ENCODE data around the gene DUOX1.
"Not testable (repeated sequence)": the region's sequence is repeated elsewhere in the genome, so short reads cannot be mapped to it uniquely, and the experiment has no call there.

DUOX1 gene

DNA sequence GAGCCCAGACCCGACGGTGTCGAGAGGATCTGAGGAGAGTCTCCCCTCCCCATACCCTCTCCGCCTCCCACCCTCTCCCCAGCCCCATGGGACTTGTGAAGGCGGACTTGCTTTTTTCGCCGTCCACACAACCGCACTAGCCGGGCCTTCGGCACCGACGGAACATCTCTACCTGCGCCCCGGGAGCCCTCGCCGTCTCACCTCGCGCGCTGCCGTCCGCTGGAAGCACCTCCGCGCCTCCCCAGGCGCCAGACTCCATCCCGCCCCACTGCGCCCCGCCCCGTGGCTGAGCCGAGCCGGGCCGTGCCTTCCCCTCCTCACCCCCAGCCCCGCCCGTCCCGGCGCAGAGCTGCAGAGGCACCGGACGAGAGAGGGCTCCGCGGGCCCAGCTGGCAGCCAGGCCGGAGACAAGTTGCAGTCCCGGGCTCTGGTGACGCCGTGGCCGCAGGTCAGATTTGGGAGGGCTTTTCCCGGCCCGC lies at the start of gene DUOX1, which contains the start of gene DUOXA1:
TSS of gene DUOX1 (plus strand) at position 344 of the 479 bp plus-strand sequence. CDS start 1,973 bp downstream, outside the sequence.
TSS of gene DUOXA1 (minus strand) at position 229 of the 479 bp plus-strand sequence. CDS start 6,865 bp downstream, outside the sequence.
- peak in 11 of 56 donors; percentile 7 to 44 (median 17) for DNase-seq

DNA sequence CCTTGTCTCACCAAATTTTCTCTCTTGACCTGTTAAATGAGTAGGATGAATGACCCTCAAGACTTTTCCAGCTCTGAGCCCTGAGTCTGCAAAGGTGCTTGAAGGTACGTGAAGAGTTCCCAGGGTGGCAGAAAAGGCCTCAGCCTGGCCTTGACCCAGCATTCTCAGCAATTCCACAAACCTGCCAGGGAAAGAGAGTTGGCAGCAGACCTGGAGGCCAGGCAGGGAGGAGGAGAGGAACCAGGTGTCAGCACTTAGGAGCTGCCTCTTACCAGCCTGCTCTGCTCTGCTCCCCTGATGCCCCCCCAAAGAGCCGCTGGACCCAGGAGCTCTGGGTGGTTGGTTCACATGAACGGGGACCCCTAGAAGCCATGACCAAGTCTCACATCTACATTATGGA lies 49.2 kb upstream of the DUOX1 start:
- DNase-seq = not testable (repeated sequence)

DNA sequence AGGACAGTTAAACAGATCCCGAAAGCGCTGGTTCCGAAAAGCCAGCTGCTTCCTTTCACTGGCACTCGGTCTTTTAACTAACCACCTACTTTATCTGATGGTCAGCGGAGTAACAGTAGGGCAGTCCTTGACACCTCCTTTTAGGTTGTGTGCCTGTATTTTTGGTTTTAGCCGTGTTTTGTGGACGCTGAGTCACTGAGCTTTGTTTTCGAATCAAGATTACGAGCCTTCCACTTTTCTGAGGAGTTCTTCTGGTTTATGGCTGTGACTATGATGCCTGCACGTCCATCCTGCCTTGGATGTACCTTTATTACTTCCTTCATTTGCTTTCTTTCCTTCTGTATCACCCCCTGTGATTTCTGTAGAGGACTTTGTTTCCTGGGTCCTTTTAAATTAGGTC lies 47.4 kb upstream of the DUOX1 start:
- DNase-seq = not testable (repeated sequence)

DNA sequence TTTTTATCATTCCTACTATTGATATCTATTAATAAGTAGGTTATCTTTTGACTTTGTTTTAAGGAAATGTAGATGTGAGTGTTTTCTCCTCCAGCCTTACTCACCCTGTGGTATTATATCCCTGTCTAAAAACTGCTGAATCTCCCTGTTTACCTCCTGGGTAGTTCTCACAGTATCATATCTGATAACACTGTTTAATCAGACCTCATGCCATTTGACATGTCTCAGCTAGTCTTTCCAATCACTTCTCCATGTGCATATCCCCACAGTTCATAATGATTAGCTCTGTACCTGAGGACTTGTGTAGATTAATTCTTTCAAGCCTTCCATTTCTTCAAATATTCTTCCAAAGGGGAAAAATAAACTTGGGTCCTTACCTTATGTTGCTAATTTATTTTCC lies 46.6 kb upstream of the DUOX1 start:
- DNase-seq = no peak

DNA sequence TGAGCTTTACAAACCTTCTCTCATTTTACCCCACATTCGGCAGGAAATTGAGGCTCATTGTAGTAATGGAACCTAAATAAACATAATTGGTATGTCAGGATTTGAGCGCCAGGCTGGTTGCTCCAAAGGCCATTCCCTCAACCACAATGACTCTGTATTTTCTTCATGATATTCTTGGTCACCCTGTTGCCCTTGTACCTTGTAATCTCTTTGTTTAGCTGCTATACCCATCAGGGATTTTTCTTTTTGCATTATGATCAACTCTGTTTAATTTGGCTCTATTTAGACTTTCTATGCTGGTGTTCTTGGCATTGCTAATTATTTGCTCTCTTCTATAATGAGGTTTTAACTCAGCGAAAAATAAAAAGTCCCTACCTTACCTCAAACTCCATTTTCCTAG lies 45.6 kb upstream of the DUOX1 start:
- no peak for DNase-seq

DNA sequence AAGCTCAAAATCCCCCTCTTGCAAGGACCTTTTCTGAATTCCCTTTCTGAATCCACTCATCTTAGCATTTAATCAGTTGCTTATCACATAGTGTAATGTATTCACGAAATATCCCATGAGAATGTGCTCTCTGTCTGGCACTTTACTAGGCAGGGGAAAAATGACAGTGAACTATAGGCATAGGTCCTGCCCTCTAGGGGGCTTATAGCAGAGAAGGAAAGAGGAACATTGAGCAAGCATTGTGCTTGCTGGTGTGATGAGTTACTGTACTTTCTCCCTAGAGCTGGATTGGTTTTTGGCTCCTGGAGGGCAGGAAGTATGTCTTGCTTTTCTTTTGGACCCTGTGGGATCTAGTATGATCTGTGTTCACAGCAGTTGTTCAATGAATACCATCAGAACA lies 42.3 kb upstream of the DUOX1 start:
- DNase-seq = no peak

DNA sequence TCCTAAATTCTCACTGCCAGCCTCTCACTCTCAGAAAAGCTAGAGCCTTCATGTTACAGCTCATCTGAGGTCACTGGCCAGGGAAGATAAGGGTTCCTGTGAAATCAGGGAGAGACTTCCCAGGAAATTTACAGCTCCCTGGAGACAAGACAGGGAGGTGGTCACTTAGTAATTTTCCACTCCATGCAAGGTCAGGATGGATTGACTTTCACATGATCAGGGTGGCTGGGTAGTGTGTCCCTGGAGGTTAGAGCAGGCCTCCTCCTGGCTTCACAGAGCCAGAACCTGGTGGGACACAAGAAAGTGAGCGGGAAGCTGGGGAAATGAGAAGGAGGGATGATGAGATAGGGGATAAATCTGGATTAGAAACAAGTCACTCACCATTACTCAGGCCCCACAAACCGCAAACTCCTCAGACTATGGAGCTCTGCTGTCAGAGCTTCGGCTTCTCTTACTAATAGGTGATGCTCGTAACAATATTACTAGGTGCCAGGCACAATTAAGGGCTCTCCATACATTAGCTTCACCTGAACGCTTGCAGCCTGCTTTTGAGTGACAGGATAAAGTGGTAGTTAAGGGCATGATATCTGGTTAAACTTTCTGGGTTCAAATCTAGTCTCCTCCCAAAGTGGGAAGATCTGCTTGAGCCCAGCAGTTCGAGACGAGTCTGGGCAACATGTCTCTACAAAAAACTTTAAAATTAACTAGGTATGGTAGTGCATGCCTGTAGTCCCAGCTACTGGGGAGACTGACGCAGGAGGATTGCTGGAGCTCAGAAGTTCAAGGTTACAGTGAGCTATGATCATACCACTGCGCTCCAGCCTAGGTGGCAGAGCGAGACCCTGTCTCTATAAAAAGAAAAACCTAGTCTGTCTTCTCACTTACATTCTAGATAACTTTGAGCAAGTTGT lies 40.7 kb upstream of the DUOX1 start:
- DNase-seq = no peak

DNA sequence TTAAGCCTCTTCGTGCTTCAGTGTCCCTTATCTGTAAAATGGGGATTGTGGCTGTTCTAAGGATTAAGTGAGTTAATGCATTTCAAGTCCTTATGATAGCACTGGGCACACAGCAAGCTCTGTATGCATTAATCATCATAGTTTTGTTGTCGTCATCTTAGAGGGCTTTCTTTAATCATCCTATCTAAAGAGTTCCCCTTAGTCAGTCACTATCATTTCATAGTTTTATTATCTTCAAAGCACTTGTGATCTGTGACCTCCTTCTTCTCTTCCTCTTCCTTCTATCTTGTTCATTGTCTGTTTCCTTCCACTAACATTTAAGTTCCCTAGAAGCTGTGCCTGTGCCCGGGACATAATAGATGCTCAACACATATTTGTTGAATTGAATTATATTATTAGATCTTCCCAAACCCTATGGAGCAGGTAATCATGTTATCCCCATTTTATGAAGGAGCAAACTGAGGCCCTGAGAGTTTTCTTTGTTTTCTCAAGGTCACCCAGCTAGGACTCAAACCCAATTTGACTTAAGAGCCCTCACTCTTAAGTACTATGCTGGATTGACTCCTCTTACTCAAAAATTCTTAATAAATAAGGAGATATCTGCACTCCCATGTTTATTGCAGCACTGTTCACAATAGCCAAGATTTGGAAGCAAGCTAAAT lies 40.0 kb upstream of the DUOX1 start:
- DNase-seq = no peak

DNA sequence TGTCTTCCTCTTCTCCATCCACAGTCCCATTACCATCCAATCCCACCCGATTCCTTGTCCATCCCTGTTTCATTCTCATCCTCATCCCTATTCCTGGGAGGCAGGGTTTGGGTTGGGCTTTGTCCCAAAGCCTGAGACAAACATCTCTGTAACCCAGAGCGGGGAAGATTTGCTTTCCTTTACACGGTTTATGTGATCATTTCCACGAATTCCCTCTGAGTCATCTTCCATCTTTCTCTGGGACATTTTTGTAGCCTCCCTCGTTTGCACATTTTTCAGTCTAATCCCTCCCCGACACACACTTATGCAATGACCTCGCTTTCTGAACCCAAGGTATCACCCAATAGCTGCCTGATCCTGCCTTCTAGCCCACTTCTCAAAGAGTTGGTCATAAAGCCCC lies 38.6 kb upstream of the DUOX1 start:
- DNase-seq = no peak

DNA sequence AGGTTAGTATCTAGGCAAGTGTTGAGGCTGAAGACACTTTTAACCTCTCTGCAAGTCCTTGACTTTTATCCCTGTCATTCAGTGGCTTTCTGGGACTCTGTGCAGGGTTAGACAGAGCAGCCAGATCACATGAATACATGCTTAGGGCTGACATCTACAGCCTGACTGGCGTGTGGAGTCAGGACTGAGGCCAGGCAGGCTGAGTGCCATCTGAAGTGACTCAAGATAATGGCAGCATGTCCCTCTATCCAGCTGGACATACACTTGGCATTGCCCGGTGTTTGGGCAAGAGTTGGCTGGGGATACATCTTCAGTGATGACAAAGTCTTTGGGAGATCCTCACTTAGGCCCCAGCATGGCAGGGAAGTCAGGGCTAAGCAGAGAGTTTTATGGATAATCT lies 38.2 kb upstream of the DUOX1 start:
- DNase-seq = no peak

DNA sequence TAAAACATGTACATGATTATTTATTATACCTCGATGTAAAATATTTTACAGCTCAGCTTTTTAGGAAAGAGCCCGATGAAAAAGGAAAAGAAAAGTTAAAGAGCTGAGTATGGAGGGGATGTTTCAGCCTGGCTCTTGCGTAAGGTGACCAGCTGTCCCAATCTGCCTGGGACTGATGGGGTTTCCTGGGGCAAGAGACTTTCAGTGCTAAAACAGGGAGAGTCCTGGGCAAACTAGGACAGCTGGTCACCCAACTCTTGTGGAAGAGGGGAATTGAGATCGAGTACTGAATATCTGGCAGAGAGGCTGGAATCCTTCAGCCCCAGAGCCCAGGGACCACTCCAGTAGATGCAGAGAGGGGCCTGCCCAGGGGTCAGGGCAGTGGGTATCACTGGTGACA lies 36.8 kb upstream of the DUOX1 start:
- DNase-seq = no peak

DNA sequence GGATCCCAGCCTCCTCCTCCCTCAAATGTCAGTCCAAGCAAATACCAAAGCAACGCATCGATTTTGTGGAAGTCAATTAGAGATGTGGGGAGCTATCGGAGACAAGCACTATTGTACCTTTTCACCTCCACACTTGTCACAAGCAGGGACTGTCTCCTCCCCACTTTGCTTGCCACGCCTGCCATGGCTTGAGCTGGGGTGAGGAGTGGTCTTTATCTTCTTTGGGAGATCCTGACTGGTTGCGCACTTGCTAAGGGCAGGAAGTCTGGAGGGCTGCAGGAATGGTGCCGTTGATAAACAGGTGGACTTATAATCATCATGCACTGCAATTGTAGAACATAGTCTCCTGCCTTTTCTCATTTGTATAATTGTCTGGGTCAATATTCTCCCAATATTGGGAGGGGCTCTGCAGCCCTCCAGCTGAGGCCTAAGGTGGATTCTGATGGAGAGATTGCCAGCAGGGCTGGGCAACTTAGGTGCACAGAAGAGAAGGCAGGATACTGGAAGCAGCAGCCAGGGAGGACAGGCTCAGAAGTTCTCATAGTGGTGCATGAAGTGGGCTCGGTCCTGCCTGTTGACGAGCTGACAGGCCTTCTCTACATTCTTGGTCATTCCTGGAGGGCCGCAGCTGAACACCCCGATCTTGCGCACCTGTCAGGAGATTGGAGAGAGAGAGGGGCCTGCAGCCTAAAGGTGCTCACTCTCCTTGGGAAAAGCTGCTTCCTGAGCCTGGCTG lies 36.0 kb upstream of the DUOX1 start:
- no peak for DNase-seq

DNA sequence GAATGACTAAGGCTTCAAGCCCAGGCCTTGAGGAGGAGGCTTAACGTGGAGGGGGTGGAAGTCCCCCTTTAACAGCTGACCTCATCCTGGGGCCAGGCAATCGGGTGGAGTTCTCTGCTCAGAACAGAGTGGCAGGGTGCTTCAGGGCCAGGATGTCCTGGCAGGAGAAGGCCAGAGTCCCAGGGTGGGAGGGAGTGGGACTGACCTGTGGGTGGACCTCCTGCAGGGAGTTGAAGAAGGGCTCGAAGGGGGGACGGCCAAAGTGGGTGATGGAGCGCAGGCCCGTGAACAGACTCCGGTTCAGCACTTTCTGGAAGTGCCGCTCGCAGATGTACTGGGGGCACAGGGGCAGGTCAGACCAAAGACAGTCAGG lies 35.5 kb upstream of the DUOX1 start:
- no peak for DNase-seq

DNA sequence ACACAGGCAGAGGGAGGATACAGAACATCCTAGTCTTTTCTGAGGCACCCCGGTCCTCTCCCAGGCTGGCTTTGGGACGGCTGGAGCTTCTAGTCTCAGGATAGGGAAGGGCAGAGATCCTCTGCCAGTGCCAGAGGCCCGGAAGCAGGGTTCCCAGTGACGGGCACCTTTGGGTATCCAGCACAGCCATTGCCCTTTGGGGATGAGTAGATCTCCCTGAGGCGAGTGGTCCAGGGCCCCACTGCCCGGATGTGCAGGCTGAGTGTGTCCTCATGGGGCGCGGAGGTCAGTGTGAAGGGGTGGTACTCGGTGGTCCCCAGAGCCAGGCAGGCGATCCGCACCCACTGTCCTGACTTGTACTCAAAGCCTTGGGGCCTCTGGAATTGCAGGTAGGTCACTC lies 34.1 kb upstream of the DUOX1 start:
- DNase-seq = no peak

DNA sequence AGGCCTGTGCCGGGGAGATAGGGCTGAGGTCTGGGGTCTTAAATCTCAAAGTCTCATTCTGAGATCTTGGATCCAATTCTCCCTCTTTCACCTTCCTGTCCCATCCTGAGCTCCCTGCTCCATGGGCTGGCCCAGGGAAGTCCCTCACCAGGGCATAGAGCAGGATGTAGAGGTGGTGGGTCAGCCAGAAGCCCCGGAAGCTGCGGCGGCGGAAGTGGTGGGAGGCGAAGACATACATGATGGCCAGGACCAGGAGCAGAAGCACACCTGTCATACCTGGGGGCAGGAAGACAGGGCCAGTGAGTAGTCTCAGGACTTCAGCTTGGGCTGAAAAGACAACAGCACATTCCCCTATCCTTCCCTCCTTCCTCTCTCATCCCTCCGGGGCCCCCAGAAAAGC lies 32.3 kb upstream of the DUOX1 start:
- no peak for DNase-seq

DNA sequence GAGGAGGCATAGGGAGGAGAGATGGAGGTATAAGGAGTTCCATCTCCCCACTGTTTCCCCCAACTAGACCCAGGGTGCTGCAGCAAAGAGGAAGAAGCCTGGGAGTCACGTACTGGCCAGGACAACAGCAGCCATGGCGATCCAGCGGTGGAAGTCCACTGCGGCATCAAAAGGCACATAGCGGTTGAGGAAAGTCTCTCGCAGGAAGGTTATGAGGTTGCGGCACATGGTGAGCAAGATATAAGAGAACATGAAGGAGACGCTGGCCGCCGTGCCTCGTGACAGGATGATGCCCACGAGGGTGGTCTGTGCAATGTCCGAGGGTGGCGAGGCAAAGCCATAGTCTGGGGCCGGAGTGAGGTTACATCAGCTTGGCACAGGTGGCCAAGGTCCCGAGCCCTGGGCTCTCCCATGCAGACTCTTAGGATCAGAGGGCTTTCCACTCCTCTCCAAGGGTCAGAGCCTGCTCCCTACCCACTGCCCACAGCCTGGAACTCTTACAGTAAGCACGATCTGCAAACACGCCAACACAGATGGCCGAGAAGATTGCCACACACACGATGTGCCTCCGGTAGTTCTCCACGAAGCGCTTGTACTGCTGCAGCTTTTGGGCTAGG lies 30.1 kb upstream of the DUOX1 start:
- no peak for DNase-seq

DNA sequence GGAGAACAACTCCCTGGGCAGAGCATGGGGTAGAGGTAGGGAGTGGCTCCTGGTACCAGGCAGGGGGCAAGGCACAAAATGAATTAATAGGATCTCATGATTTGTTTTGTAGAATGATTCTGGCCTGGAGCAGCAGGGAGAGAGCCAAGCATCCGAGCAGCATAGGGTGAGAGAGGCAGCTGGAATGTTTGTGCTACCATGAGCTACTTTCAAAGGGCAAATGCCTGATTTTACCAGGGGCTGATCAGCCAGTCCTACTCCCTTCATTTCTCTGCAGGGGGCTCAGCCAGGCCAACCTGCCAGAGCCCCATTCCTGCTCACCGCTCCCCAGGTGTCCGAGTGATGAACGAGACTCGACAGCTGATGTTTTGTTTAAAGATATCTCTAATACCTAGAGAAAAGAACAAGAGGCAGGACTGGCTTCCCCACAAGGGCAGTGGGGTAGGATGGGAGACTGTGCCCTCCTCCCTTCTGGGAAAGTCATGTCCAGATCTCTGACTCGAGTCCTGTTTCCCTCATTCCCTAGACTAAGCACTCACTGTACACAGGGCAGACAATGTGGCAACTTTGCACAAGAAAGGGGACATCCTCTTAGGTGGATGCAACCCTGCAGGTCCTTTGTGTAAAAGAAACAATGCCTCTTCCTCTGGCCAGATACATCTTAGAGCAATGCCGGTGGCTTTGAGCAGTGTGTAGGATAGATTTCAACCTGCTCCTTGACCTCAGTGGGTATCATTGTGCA lies 28.7 kb upstream of the DUOX1 start:
- no peak for DNase-seq

DNA sequence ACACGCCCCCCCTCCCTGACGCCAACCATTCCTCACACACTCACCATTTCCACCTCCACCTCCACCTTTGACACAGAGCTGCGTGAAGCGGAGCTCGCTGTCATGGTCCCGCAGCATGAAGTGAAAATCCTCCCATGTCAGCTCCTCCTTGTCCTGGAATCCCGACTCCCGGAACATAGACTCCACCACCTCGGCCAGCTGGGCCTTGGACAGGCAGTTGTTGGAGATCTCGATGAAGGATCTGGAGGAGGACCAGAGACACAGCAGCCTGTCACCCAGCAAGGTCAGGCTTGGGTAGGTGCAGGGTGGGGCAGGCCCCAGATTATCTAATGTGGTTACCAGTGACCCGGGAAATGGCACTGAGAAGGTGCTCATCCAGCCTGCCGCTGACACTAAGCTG lies 28.0 kb upstream of the DUOX1 start:
- DNase-seq = no peak

DNA sequence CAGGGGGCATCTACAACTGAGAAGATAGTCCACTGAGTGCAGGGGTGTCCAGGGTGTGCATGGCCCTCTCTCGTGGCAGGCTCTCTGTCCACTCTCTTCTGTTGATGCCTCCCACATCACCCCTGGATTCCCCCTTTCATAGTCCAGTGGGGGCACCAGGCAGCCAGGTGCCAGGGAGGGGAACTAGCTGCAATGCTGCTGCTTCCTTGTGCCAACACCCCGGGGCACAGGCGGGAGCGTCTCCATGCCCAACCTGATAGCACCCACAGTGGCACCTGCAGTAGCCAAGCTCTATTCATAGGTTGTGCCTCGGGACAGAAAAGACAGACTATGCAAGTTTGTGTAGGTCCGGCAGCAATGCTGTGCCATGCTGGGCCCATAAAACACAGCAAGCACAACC lies 27.6 kb upstream of the DUOX1 start:
- no peak for DNase-seq

DNA sequence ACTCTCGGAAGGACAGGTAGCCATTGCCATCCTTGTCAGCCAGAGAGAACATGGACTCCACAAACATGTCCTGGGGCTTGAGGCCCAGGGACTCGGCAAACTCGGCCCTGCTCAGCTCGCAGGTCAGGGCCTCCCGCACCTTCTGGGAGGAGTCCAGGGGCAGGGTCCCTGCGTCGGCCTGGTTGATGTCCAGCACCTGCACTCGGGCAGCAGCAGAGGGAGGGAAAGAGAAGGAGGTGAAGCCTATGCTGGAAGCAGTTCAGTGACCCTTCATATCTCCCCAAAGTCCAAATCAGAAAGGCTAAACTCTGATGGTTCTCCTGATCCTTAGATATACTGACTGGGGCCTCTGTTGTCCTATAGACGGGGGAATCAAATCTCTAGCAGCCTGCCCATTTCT lies 25.6 kb upstream of the DUOX1 start:
- not testable (repeated sequence) for DNase-seq

DNA sequence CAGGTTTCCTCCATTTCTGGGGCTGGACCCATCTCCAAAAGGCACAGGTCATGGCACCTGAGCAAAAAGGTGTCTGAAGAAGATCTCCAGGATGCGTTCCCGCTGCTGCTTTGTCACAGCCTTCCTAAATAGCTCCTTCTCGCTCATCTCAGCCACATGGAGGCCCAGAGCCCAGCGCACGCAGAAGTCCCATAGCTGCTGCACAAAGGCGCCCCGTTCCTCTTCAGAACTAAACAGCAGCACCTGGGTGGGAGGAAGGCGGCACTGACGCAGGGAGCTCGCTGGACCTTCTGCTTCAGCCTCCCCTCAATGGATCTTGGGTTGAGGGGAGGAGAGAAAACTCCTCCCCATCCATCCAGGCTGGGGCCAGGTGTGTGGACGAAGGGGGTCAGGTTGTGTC lies 24.2 kb upstream of the DUOX1 start:
- no peak for DNase-seq
